ENCODE data around the gene FOXO1. TPM values are rescaled to one million over a fixed set of nuclear protein-coding genes. Genes with fewer than 3 reads are reported as not detected.

FOXO1 gene
- total and polyA plus RNA-seq, 9 of the 15 experiments (the other 6 are each of a cell fraction or from before 2014, with no cell fraction given) = 0.04 to 0.73 (median 0.20) TPM

- Histone ChIP-seq H3K4me2 (ENCODE audit: insufficient read depth, low read length) (no peak overlapping the region), H3K4me3 (no peak overlapping the region), H4K20me1 (replicated peaks; ENCODE audit: control insufficient read depth, insufficient read depth, low read length) (no peaks in the 10 kb centered on the region), H3K9ac (ENCODE audit: insufficient read depth in 1 of 2, low read depth in 2 of 2, low read length in 2 of 2) (no peak overlapping the region), H3K4me1 (replicated peaks in 1 of 2; ENCODE audit: control insufficient read depth in 2 of 2, insufficient read depth in 2 of 2, low read length in 2 of 2) (no peaks in the 10 kb centered on the region), H3K79me2 (ENCODE audit: control insufficient read depth, insufficient read depth, low read length) (no peaks in the 10 kb centered on the region), H3K36me3 (ENCODE audit: control insufficient read depth, insufficient read depth, low read length) (no peaks in the 10 kb centered on the region), H2AFZ (ENCODE audit: low read depth, low read length) (no peak overlapping the region), H3K9me3 (replicated peaks; ENCODE audit: control insufficient read depth, insufficient read depth, low read depth, low read length) (no peaks in the 10 kb centered on the region), H3K27ac (ENCODE audit: extremely low read depth, low read depth, low read length) (no peak overlapping the region), H3K27me3 (ENCODE audit: control insufficient read depth in 2 of 2, insufficient read depth in 2 of 2, low read length in 2 of 2) (peaks cover 0 to 3% of the 10 kb centered on the region in 2 experiments; a peak in 1 of 5 replicates), H3K9me1 (ENCODE audit: control insufficient read depth, insufficient read depth, low read length) (no peaks in the 10 kb centered on the region)
- FAIRE-seq = no peak
- 3% methylated on average over 8 of the region's 8 CpGs for WGBS (ENCODE audit: insufficient coverage, low coverage, missing lambda C conversion rate)
- no peak for ATAC-seq
- no peak for DNase-seq (ENCODE audit: extremely low read depth in 1 of 4, low spot score in 3 of 4)
- in situ Hi-C loops (cut with MboI) = no loop called here
- no TSS peak for BruUV-seq (replicated peaks)
- ChIA-PET CTCF (ENCODE audit: low intra/inter-chr PET ratio) (no interaction called here), POLR2A (no interaction called here)
- TF ChIP-seq FIP1L1 (IDR thresholded peaks at IDR 0.05; ENCODE audit: low read depth, low read length, poor library complexity, severe bottlenecking) (no peak), CTCFL (IDR thresholded peaks at IDR 0.05; ENCODE audit: borderline replicate concordance, insufficient read depth, low read depth, low read length, poor library complexity, severe bottlenecking) (no peak), TSHZ1 (CRISPR knock-in tag; IDR thresholded peaks at IDR 0.05) (no peak), ADNP (tag; IDR thresholded peaks at IDR 0.05) (no peak), NR0B1 (IDR thresholded peaks at IDR 0.05; ENCODE audit: partially characterized antibody) (no peak), MAZ (CRISPR knock-in tag; conservative IDR thresholded peaks at IDR 0.05 in 1 of 2, IDR thresholded peaks at IDR 0.05 in 1 of 2) (no peak), ATF3 (IDR thresholded peaks at IDR 0.05) (peak; percentile 26; the same call in 1 of the 2 replicates), ATF3 (CRISPR knock-in tag; conservative IDR thresholded peaks at IDR 0.05) (no peak), CREBBP (IDR thresholded peaks at IDR 0.05; ENCODE audit: low read depth, low read length) (no peak)
- intact Hi-C loops (cut with micrococcal nuclease) = no loop called here
These were observed 126.0 kb downstream of the FOXO1 start for GRCh38 chr13:40540328-40541044.
